Measurements from ENCODE around the gene ASAP2.

The ASAP2 gene

DNA sequence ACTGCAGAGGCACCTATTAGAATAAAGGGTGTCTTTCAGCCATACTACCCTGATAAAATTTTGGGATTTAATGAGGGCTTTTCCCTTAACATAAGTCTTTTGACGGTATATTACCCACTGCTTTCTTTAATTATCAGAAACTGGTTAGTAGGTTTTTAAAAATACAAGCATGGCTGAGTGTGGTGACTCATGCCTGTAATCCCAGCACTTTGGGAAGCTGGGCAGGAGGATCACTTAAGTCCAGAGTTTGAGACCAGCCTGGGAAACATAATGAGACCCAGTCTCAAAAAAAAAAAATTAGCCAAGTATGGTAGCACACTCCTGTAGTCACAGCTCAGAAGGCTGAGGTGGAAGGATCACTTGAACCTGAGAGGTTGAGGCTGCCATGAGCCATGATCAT, 232.9 kb downstream of the ASAP2 start:
- H3K4me3 ChIP-seq (ENCODE audit: low read depth, low read length): no peak overlapping the region
- DNase-seq (ENCODE audit: low read depth, low spot score): no peak
- TF ChIP-seq, protein P1, sequence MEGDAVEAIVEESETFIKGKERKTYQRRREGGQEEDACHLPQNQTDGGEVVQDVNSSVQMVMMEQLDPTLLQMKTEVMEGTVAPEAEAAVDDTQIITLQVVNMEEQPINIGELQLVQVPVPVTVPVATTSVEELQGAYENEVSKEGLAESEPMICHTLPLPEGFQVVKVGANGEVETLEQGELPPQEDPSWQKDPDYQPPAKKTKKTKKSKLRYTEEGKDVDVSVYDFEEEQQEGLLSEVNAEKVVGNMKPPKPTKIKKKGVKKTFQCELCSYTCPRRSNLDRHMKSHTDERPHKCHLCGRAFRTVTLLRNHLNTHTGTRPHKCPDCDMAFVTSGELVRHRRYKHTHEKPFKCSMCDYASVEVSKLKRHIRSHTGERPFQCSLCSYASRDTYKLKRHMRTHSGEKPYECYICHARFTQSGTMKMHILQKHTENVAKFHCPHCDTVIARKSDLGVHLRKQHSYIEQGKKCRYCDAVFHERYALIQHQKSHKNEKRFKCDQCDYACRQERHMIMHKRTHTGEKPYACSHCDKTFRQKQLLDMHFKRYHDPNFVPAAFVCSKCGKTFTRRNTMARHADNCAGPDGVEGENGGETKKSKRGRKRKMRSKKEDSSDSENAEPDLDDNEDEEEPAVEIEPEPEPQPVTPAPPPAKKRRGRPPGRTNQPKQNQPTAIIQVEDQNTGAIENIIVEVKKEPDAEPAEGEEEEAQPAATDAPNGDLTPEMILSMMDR (IDR thresholded peaks at IDR 0.05; ENCODE audit: insufficient read depth, low read length, missing control alignments): no peak
- ChIA-PET CTCF (no interaction called here), POLR2A (no interaction called here)

DNA sequence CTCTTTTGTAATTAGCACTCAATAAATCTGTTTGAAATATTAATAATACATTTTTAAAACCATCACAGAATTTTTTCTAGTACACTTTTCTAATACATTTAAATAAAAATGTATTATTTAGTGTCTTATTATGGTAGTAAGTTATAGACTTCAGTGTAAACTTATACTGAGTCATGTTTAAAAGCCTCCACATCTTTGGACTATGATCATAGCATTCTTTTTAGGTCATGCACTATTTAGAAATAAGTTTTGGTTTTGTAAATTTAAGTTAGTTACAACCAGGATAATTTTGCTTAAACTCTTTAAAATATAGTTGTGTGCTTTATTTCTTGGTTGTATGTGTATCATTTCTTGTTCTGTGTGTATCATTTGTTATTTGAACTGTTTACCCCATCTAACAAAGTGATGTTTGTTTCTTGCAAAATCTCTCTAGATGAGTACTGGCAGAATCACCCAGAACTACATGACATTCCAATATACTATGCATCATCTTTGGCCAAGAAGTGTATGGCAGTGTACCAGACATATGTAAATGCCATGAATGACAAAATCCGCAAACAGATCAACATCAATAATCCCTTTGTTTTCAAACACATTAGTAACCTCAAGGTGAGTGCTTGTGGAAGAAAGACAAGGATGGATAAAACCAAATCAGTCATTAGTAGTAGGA, 233.6 kb downstream of the ASAP2 start:
- POLR2A ChIA-PET: no interaction called here
- H3K4me3 ChIP-seq (ENCODE audit: low read depth, low read length): no peak overlapping the region
- DNase-seq (ENCODE audit: low read depth, low spot score): no peak
- CTCF ChIA-PET: no interaction called here
- TF ChIP-seq, protein P1 (IDR thresholded peaks at IDR 0.05; ENCODE audit: insufficient read depth, low read length, missing control alignments): no peak

DNA sequence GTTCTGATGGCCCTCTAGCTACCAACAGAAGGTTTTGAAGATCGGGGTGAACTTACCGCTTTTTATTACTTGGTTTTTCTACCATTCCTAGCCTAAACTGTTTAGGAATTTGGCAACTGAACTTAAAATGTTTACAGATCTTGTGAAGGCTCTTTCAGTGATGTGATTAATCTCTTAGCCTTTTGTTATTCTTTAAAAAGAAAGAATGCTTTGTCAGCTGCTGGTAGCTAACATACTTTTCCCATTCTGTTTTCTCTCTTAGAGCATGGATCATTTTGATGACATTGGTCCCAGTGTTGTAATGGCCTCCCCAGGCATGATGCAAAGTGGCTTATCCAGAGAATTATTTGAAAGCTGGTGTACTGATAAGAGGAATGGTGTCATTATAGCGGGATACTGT, 234.9 kb downstream of the ASAP2 start:
- ChIA-PET CTCF (no interaction called here), POLR2A (no interaction called here)
- H3K4me3 ChIP-seq (ENCODE audit: low read depth, low read length): no peak overlapping the region
- TF ChIP-seq, protein P1 (IDR thresholded peaks at IDR 0.05; ENCODE audit: insufficient read depth, low read length, missing control alignments): no peak
- DNase-seq (ENCODE audit: low read depth, low spot score): no peak

DNA sequence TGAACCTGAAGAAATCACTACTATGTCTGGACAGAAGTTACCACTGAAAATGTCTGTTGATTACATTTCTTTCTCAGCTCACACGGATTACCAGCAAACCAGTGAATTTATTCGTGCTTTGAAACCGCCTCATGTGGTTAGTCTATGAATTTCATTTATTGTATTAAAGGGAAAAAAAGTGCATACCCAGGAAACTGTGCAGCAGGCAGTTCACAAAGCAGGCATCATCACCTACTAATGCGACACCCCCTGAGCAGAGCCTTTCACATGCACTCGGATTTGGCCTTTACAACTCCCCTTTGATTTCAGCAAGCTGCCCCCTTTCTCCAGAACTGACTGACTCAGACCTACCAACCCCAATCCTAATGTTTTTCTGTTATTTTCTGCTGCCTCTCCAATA, 236.9 kb downstream of the ASAP2 start:
- POLR2A ChIA-PET: no interaction called here
- no peak for DNase-seq (ENCODE audit: low read depth, low spot score)
- TF ChIP-seq, protein P1 (IDR thresholded peaks at IDR 0.05; ENCODE audit: insufficient read depth, low read length, missing control alignments): no peak
- CTCF ChIA-PET: interaction anchor here (1.3 kb wide), 1 partner anchor 27 kb away, joined by 3 read pairs; no protein-coding TSS in a partner anchor
- no peak overlapping the region for H3K4me3 ChIP-seq (ENCODE audit: low read depth, low read length)

DNA sequence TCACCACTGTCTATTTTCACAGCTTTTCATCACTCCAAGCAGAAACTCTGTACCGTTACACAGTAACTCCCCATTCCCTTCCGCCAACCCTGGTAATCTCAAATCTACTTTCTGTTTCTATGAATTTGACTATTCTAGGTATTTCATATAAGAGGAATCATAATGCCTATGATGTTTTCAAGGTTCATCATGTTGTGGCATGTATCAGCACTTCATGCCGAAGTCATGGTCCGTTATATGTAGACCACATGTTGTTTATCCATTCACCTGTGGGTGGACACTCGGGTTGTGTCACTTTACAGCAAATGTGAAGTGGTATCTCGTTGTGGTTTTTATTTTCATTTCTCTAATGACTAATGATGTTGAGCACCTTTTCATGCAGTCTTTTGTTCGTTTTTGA, 238.5 kb downstream of the ASAP2 start:
- POLR2A ChIA-PET: no interaction called here
- TF ChIP-seq, protein P1 (IDR thresholded peaks at IDR 0.05; ENCODE audit: insufficient read depth, low read length, missing control alignments): no peak
- no peak for DNase-seq (ENCODE audit: low read depth, low spot score)
- CTCF ChIA-PET: interaction anchor here (1.3 kb wide), 1 partner anchor 25 kb away, joined by 3 read pairs; no protein-coding TSS in a partner anchor
- H3K4me3 ChIP-seq (ENCODE audit: low read depth, low read length): no peak overlapping the region

DNA sequence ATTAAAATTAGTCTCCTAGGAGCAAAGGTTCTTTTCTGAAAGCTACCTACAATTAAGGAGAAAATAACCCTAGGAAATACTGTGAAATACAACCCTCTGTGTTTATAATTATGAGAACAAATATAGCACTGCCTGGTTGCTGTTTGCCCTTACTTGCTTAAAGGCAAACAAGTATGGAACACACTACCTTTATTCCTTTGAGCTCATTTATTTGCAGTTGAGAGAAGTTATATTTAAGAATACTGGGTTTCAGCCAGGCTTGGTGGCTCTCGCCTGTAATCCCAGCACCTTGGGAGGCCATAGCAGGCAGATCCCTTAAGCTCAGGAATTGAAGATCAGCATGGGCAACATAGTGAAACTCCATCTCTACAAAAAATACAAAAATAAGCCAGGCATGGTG, 244.6 kb downstream of the ASAP2 start:
- TF ChIP-seq, protein P1 (IDR thresholded peaks at IDR 0.05; ENCODE audit: insufficient read depth, low read length, missing control alignments): no peak

More for the DNA sequence above, 244.6 kb downstream of the ASAP2 start:
- DNase-seq (ENCODE audit: low read depth, low spot score): no peak
- H3K4me3 ChIP-seq (ENCODE audit: low read depth, low read length): no peak overlapping the region
- CTCF ChIA-PET: interaction anchor here (0.7 kb wide), 1 partner anchor 17 kb away, joined by 3 read pairs; no protein-coding TSS in a partner anchor
- POLR2A ChIA-PET: no interaction called here
